ENCODE data around the gene VPS37C.

VPS37C gene

GRCh38 chr11:61082931-61083531 lies 78.2 kb downstream of the VPS37C start:
- H3K4me3 ChIP-seq (ENCODE audit: low read depth, low read length) = no peak overlapping the region
- TF ChIP-seq, protein P1, sequence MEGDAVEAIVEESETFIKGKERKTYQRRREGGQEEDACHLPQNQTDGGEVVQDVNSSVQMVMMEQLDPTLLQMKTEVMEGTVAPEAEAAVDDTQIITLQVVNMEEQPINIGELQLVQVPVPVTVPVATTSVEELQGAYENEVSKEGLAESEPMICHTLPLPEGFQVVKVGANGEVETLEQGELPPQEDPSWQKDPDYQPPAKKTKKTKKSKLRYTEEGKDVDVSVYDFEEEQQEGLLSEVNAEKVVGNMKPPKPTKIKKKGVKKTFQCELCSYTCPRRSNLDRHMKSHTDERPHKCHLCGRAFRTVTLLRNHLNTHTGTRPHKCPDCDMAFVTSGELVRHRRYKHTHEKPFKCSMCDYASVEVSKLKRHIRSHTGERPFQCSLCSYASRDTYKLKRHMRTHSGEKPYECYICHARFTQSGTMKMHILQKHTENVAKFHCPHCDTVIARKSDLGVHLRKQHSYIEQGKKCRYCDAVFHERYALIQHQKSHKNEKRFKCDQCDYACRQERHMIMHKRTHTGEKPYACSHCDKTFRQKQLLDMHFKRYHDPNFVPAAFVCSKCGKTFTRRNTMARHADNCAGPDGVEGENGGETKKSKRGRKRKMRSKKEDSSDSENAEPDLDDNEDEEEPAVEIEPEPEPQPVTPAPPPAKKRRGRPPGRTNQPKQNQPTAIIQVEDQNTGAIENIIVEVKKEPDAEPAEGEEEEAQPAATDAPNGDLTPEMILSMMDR (IDR thresholded peaks at IDR 0.05; ENCODE audit: borderline replicate concordance, insufficient read depth, low read depth, low read length) = no peak

DNA sequence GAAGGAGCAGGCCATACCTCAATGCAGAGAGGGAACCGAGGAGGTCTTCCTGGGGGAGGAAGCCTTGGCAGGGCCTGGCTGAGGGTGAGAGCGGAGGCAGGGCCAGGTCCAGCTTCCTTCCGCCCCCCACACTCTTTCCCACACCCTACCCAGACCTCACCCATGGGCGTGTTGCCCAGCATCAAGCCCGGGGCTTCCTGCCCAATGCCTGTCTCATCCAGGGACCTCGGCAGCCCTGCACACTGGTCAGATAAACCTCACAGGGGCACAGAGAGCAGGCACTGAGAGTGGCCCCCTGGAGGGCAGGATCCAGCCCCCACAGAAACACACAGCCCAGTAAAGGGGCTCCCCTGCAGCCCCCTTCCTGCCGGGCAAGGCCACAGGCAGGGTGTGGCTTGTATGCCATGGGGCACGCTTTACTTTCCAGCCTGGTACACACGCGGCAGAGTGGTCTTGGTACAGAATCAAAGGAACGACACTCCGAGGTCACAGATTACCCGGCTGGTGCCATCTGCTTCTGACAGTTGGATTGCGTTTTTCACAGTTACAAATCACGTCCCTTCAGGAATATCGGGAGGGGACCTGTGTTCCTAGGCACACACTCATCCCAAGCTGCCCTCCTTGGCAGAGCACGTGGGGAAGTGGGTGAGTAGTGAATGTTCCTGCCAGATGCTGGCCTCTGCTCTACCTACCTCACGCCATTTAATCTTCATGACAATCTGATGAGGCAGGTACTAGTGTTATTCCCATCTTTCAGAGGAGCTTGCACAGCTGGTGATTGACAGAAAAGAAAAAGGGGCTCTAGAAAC lies 79.0 kb downstream of the VPS37C start:
- H3K4me3 ChIP-seq (ENCODE audit: low read depth, low read length) = no peak overlapping the region
- TF ChIP-seq, protein P1 (IDR thresholded peaks at IDR 0.05; ENCODE audit: borderline replicate concordance, insufficient read depth, low read depth, low read length) = no peak

- no peak overlapping the region for H3K4me3 ChIP-seq (ENCODE audit: low read depth, low read length)
- TF ChIP-seq, protein P1 (IDR thresholded peaks at IDR 0.05; ENCODE audit: borderline replicate concordance, insufficient read depth, low read depth, low read length) = no peak
Measured at GRCh38 chr11:61080986-61081590, 80.1 kb downstream of the VPS37C start.

DNA sequence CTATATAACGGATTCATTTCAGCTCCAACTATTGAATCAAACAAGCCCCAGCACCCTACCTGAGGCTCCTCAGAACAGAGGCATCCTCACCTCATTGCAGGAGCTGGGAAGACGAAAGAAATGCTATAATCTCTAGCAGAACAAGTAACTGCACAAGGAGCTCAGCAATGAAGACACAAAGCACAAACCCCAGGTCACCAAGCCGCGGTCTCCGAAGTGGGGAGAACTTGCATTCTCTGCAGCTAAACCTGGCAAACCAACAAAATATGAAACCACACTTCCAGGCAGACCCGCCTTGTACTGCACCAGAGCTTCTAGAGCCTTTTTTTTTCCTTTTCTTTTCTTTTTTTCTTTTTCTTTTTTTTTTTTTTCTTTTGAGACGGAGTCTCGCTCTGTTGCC lies 80.7 kb downstream of the VPS37C start:
- no peak overlapping the region for H3K4me3 ChIP-seq (ENCODE audit: low read depth, low read length)
- TF ChIP-seq, protein P1 (IDR thresholded peaks at IDR 0.05; ENCODE audit: borderline replicate concordance, insufficient read depth, low read depth, low read length) = no peak
